Activated CD4-positive, alpha-beta T cell treated with anti-CD3 and anti-CD28 coated beads for 48 hours (primary cell): ENCODE results near the gene AGPAT2.
A peak's percentile ranks its signal among the peaks of the same experiment; 100 is the strongest.

Experiments used
- DNase-seq: peaks from one replicate; pipeline ENCODE4 v3.0.0-alpha.2; 2020

Gene AGPAT2

GRCh38 chr9:136686794-136687711 is at the start of gene AGPAT2:
TSS of gene AGPAT2 (minus strand) at chr9:136687457. CDS start at chr9:136687357, 100 bp downstream.
- DNase-seq: peak; percentile 79

GRCh38 chr9:136735812-136736480 is 48.7 kb upstream of the AGPAT2 start:
- DNase-seq: no peak

DNA sequence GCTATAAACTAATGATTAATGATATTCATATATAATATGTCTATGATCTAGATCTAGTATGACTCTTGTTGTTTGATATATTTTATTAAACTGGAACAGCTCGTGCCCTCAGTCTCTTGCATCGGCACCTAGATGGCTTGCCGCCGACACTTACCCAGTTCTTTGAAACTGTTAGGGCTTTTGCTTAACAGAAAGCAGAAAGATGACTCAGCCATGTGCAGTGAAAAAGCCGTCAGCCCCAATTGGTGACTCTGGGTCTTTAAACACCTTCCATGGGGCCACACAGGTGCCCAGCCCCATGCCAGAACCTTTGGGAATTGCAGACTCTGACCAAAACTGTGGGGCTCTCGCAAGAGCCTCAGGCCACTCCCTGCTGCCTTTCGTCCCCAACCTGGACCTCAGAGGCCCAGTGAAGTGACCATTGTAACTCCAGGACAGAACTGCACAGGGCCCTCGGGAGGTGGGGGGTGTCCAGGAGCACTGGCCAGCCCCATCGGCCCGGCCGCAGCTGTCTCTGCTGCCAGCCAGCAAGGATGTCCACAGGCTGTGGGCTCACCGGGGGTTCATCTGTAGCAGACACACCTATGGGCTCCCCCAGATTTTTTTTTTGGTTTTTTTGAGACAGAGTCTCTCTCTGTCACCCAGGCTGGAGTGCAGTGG is 47.7 kb upstream of the AGPAT2 start:
- peak; percentile 48 for DNase-seq

- DNase-seq: no peak
Measured at GRCh38 chr9:136733611-136734010, 46.4 kb upstream of the AGPAT2 start.

- no peak for DNase-seq
Measured at GRCh38 chr9:136732444-136733178, 45.4 kb upstream of the AGPAT2 start.

GRCh38 chr9:136729926-136730325 is 42.7 kb upstream of the AGPAT2 start:
- DNase-seq: no peak

- peak; percentile 40 for DNase-seq
Measured at GRCh38 chr9:136729144-136729543, 41.9 kb upstream of the AGPAT2 start.

DNA sequence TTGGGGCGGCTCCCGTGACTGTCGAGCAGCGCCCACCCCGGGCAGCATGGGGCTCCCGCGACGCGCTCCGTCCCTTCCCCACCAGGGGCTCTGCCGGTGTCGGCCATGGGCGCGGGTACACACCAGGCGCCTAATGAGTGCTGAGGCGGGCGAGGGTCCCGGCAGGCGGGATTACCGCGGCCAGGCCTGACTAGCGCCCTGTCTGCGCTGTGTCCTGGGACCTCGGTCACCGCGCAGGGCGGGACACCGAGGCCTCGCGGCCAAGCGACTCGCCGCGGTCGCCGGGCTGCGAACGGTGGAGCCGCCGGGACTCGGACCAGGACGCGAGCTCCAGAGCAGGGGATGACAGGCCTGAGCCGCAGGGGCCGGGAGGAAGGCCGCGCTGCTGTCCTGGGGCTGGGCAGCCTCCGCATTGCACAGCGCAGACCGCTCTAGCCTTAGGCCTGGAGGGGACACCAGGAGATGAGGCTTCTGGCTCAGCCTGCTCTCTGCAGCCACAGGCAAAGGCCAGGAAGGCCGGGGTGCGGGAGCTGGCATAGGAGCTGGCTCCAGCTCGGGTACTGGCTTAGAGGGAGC is 41.4 kb upstream of the AGPAT2 start:
- DNase-seq: no peak

GRCh38 chr9:136728080-136728547 is 40.9 kb upstream of the AGPAT2 start:
- peak; percentile 95 for DNase-seq

DNA sequence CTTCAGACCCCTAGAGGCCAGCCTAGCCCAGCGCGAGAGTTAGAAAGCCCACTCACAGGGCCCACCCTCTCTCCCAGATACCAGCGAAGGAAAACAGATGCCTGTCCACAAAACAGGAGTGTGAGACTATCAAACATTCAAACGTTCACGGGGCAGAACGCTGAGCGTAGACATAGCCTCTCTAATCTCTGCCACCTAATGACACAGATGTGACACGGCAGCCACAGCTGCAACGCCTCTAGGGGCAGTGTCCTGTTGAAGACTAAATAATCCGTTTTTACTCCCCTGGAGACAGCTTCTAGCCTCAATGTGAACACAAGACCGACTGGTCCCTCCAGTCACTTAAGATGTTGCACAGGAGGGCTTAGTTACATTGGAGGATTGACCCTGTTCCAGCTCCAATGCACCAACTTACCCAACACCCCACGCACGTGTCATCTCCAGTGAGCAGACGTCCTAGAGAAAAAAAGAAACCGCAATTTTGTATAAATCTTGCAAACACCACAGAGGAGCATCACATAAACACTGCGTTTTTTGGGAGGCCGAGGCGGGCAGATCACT is 39.5 kb upstream of the AGPAT2 start:
- DNase-seq: peak; percentile 66

GRCh38 chr9:136726118-136726517 is 38.9 kb upstream of the AGPAT2 start:
- no peak for DNase-seq

GRCh38 chr9:136725612-136726011 is 38.4 kb upstream of the AGPAT2 start:
- no peak for DNase-seq

DNA sequence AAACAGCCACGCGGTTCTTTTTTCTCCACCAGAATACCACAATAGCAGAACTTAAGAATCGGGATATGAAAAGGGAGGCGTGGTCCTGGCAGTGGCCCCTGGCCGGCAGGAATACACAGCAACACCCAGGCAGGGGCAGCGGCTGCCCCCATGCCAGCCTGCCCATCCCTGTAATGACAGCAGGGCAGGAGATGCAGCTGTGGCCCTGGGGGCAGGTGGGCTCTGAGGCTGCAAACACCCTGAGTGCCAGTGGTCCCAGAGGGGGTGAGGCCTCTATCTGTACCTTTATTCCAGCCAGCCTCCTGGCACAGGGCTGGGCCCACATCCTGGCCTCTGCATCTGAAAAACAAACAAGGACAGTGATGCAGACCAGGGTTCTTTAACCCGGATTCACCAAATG is 37.5 kb upstream of the AGPAT2 start:
- no peak for DNase-seq

GRCh38 chr9:136723989-136724388 is 36.7 kb upstream of the AGPAT2 start:
- DNase-seq: no peak

GRCh38 chr9:136723362-136723976 is 36.2 kb upstream of the AGPAT2 start:
- no peak for DNase-seq

DNA sequence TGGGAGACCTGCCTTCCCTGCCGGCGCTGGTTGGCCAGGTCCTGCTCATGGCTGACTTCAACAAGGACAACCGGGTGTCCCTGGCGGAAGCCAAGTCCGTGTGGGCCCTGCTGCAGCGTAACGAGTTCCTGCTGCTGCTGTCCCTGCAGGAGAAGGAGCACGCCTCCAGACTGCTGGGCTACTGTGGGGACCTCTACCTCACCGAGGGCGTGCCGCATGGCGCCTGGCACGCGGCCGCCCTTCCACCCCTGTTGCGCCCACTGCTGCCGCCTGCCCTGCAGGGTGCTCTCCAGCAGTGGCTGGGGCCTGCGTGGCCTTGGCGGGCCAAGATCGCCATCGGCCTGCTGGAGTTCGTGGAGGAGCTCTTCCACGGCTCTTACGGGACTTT is 35.7 kb upstream of the AGPAT2 start:
- no peak for DNase-seq

GRCh38 chr9:136722093-136722968 is 35.1 kb upstream of the AGPAT2 start:
- DNase-seq: no peak

GRCh38 chr9:136721339-136722092 is 34.3 kb upstream of the AGPAT2 start:
- DNase-seq: no peak

DNA sequence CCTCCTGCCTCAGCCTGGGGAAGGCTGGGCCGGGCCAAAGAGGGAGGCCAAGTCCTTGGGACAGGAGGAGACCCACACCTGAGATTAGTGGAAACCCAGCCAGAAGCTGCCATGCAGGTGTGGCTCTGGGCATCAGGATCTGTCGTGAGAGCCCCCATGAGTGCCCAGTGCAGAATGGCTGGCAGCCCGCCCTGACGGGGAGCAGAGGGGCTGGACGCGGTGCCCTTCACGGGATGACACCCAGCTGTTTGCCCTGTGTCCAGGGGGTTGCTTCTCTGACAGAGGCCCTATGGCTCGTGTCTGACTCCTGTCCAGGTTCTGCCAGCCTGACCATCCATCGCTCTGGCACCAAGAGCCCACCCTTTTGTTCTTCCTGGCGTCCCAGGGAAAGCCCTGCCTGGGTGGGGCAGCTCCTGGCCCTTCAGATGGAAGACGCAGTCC is 33.7 kb upstream of the AGPAT2 start:
- DNase-seq: no peak
